Esophagus muscularis mucosa (tissue), 3 donors: ENCODE measurements around the gene FLNA.

Experiments
- CTCF ChIP-seq, 3 experiments: fragments of 200-600 bp in 2 of 3; fragments of 450-650 bp in 1 of 3; sonication (generic) in 2 of 3; IDR thresholded peaks; one replicate each; pipeline ENCODE4 v1.5.1; 2017 to 2019; ENCODE audit warnings: antibody characterized with exemption in 3 of 3, mild to moderate bottlenecking in 2 of 3, moderate library complexity in 1 of 3
- POLR2A ChIP-seq: fragments of 450-650 bp; IDR thresholded peaks from one replicate; pipeline ENCODE4 v1.6.1; 2017; ENCODE audit warnings: antibody characterized with exemption, moderate library complexity, mild to moderate bottlenecking, low read depth
- POLR2AphosphoS5 ChIP-seq, 2 donors: sonication (generic); formaldehyde crosslinking; IDR thresholded peaks; one replicate each; pipeline ENCODE4 v1.6.1; 2017; ENCODE audit warnings: antibody characterized with exemption in 2 of 2

- TF ChIP-seq POLR2A (no peak), CTCF (IDR thresholded peaks at IDR 0.05) (no peak), POLR2AphosphoS5 (IDR thresholded peaks at IDR 0.05) (no peak)
These were observed 65.2 kb downstream of the FLNA start for GRCh38 chrX:154309041-154309775.
